NCI-H82 treated with DMSO at 0.1 percent for 48 hours (cell line): ENCODE data around the gene TMED8.
"Not testable (repeated sequence)": the region's sequence is repeated elsewhere in the genome, so short reads cannot be mapped to it uniquely, and the experiment has no call there.

ENCODE experiments used
- DNase-seq: peaks from one replicate; lab custom pipeline; 2025; ENCODE audit not compliant: unreplicated experiment; lab: John Stamatoyannopoulos, UW

TMED8 gene

GRCh38 chr14:77364146-77364545 is 12.7 kb downstream of the TMED8 start:
- DNase-seq, result no peak

- DNase-seq, result no peak
Observed at GRCh38 chr14:77359626-77360025, 17.3 kb downstream of the TMED8 start.

- DNase-seq, result no peak
Observed at GRCh38 chr14:77356899-77357298, 20.0 kb downstream of the TMED8 start.

- DNase-seq, result no peak
Observed at GRCh38 chr14:77355811-77356210, 21.1 kb downstream of the TMED8 start.

GRCh38 chr14:77353469-77354141 is 23.3 kb downstream of the TMED8 start:
- no peak for DNase-seq

GRCh38 chr14:77347751-77348150 is 29.1 kb downstream of the TMED8 start:
- DNase-seq, result no peak

GRCh38 chr14:77346495-77346894 is 30.4 kb downstream of the TMED8 start:
- no peak for DNase-seq

- DNase-seq, result no peak
Observed at GRCh38 chr14:77344377-77344996, 32.4 kb downstream of the TMED8 start.

- DNase-seq, result peak; percentile 12
Observed at GRCh38 chr14:77343662-77344061, 33.2 kb downstream of the TMED8 start.

- no peak for DNase-seq
Observed at GRCh38 chr14:77342726-77343397, 34.0 kb downstream of the TMED8 start.

- DNase-seq, result no peak
Observed at GRCh38 chr14:77340389-77340788, 36.5 kb downstream of the TMED8 start.

- DNase-seq, result no peak
Observed at GRCh38 chr14:77339407-77339806, 37.5 kb downstream of the TMED8 start.

GRCh38 chr14:77338302-77338701 is 38.6 kb downstream of the TMED8 start:
- no peak for DNase-seq

GRCh38 chr14:77337880-77338279 is 39.0 kb downstream of the TMED8 start:
- DNase-seq, result no peak

GRCh38 chr14:77337255-77337654 is 39.6 kb downstream of the TMED8 start:
- not testable (repeated sequence) for DNase-seq

- DNase-seq, result no peak
Observed at GRCh38 chr14:77335576-77335975, 41.3 kb downstream of the TMED8 start.

GRCh38 chr14:77329872-77330271 is 47.0 kb downstream of the TMED8 start:
- no peak for DNase-seq

- peak; percentile 10 for DNase-seq
Observed at GRCh38 chr14:77327111-77327510, 49.8 kb downstream of the TMED8 start.

GRCh38 chr14:77325746-77326094 is 51.2 kb downstream of the TMED8 start:
- DNase-seq, result no peak

GRCh38 chr14:77324816-77325745 is 51.8 kb downstream of the TMED8 start:
- no peak for DNase-seq

- no peak for DNase-seq
Observed at GRCh38 chr14:77324289-77324688, 52.6 kb downstream of the TMED8 start.
